GM12878 (cell line): Measurements from ENCODE around the gene MTF2. TPM values are rescaled to one million over a fixed set of nuclear protein-coding genes. Genes with fewer than 3 reads are reported as not detected.

Experiments used
- polyA plus RNA-seq, 11 experiments: library from polyadenylated mRNA; depleted of rRNA in 4 of 11; unstranded in 6 of 11; stranded (reverse) in 5 of 11; fragments of >200 nt; fragmentation: Nextera tagmentation in 4 of 11; fragmentation: Illumina TruSeq in 1 of 11; extraction: Ambion mirVana in 4 of 11; extraction: Trizol in 1 of 11; gene quantifications; 1 replicate in 1 of 11; 2 replicates in 10 of 11; pipeline versions ENCODE4 v1.2.1 to v1.2.3, GENCODE V29; 2011 to 2016; ENCODE audit warnings: inconsistent platforms in 2 of 11, missing spikeins in 2 of 11, low read depth in 1 of 11
- total RNA-seq, 4 experiments: library from RNA; depleted of rRNA in 3 of 4; stranded (reverse); fragments of >200 nt in 3 of 4; fragmentation: Illumina TruSeq in 1 of 4; extraction: Trizol in 1 of 4; gene quantifications; 2 replicates each; pipeline versions ENCODE4 v1.2.1 to v1.2.3, GENCODE V29; 2013 to 2021

Gene MTF2
- total and polyA plus RNA-seq, 10 of the 15 experiments (the other 5 are each of a cell fraction or from before 2014, with no cell fraction given): 22.6 to 74.9 (median 42.8) TPM

Other genes with a start within 250 kb of the MTF2 start
- gene RPL5, start 247.2 kb upstream of the MTF2 start, total RNA-seq (2014; rRNA removed): 2,485 and 2,957 TPM in 2 replicates
- 2,629 and 2,674 TPM in 2 replicates for gene RPL5, start 247.2 kb upstream of the MTF2 start, total RNA-seq (2014; rRNA removed; fragmentation: Illumina TruSeq; extraction: Trizol)
- gene RPL5, start 247.2 kb upstream of the MTF2 start, total RNA-seq (2021): 1,758 and 1,801 TPM in 2 replicates
- 3,432 and 4,044 TPM in 2 replicates for gene RPL5, start 247.2 kb upstream of the MTF2 start, polyA plus RNA-seq (2011; rRNA removed)
- 2,529 and 2,797 TPM in 2 replicates for gene RPL5, start 247.2 kb upstream of the MTF2 start, polyA plus RNA-seq (2014; fragmentation: Illumina TruSeq; extraction: Trizol)
- gene RPL5, start 247.2 kb upstream of the MTF2 start, polyA plus RNA-seq (2014; fragmentation: Nextera tagmentation; extraction: Ambion mirVana): 1,000 to 10,000 TPM; 5,267 to 6,047 TPM
- gene RPL5, start 247.2 kb upstream of the MTF2 start, polyA plus RNA-seq (2014; rRNA removed): 3,008 and 3,188 TPM in 2 replicates
- gene RPL5, start 247.2 kb upstream of the MTF2 start, polyA plus RNA-seq (2016; fragmentation: Nextera tagmentation; extraction: Ambion mirVana): 1,000 to 10,000 TPM; 1,685 to 1,729 TPM
- 6.6 and 7.0 TPM in 2 replicates for gene DIPK1A, start 117.8 kb upstream of the MTF2 start, total RNA-seq (2014; rRNA removed)
- gene DIPK1A, start 117.8 kb upstream of the MTF2 start, total RNA-seq (2014; rRNA removed; fragmentation: Illumina TruSeq; extraction: Trizol): 8.4 and 9.4 TPM in 2 replicates
- 8.1 and 9.3 TPM in 2 replicates for gene DIPK1A, start 117.8 kb upstream of the MTF2 start, total RNA-seq (2021)
- gene DIPK1A, start 117.8 kb upstream of the MTF2 start, polyA plus RNA-seq (2011; rRNA removed): 12.0 and 19.7 TPM in 2 replicates
- gene DIPK1A, start 117.8 kb upstream of the MTF2 start, polyA plus RNA-seq (2014; fragmentation: Illumina TruSeq; extraction: Trizol): 12.5 and 16.9 TPM in 2 replicates
- gene DIPK1A, start 117.8 kb upstream of the MTF2 start, polyA plus RNA-seq (2014; fragmentation: Nextera tagmentation; extraction: Ambion mirVana): 1 to 10 TPM; 9.5 to 9.9 TPM
- 4.9 and 5.1 TPM in 2 replicates for gene DIPK1A, start 117.8 kb upstream of the MTF2 start, polyA plus RNA-seq (2014; rRNA removed)
- 10 to 100 TPM; 14.6 to 15.0 TPM for gene DIPK1A, start 117.8 kb upstream of the MTF2 start, polyA plus RNA-seq (2016; fragmentation: Nextera tagmentation; extraction: Ambion mirVana)
- gene TMED5, start 101.1 kb downstream of the MTF2 start, total RNA-seq (2014; rRNA removed): 66.8 and 74.4 TPM in 2 replicates
- 53.0 and 53.6 TPM in 2 replicates for gene TMED5, start 101.1 kb downstream of the MTF2 start, total RNA-seq (2014; rRNA removed; fragmentation: Illumina TruSeq; extraction: Trizol)
- gene TMED5, start 101.1 kb downstream of the MTF2 start, total RNA-seq (2021): 49.8 and 50.6 TPM in 2 replicates
- gene TMED5, start 101.1 kb downstream of the MTF2 start, polyA plus RNA-seq (2011; rRNA removed): 67.3 and 113 TPM in 2 replicates
- gene TMED5, start 101.1 kb downstream of the MTF2 start, polyA plus RNA-seq (2014; fragmentation: Illumina TruSeq; extraction: Trizol): 47.4 and 63.5 TPM in 2 replicates
- 10 to 100 TPM; 18.5 to 19.9 TPM for gene TMED5, start 101.1 kb downstream of the MTF2 start, polyA plus RNA-seq (2014; fragmentation: Nextera tagmentation; extraction: Ambion mirVana)
- gene TMED5, start 101.1 kb downstream of the MTF2 start, polyA plus RNA-seq (2014; rRNA removed): 49.2 and 55.0 TPM in 2 replicates
- gene TMED5, start 101.1 kb downstream of the MTF2 start, polyA plus RNA-seq (2016; fragmentation: Nextera tagmentation; extraction: Ambion mirVana): 10 to 100 TPM; 76.9 to 80.6 TPM
- gene CCDC18, start 101.4 kb downstream of the MTF2 start, total RNA-seq (2014; rRNA removed): 15.6 and 17.0 TPM in 2 replicates
- gene CCDC18, start 101.4 kb downstream of the MTF2 start, total RNA-seq (2014; rRNA removed; fragmentation: Illumina TruSeq; extraction: Trizol): 31.9 and 32.9 TPM in 2 replicates
- 19.3 and 19.5 TPM in 2 replicates for gene CCDC18, start 101.4 kb downstream of the MTF2 start, total RNA-seq (2021)
- 16.6 and 32.7 TPM in 2 replicates for gene CCDC18, start 101.4 kb downstream of the MTF2 start, polyA plus RNA-seq (2011; rRNA removed)
- 21.3 and 29.1 TPM in 2 replicates for gene CCDC18, start 101.4 kb downstream of the MTF2 start, polyA plus RNA-seq (2014; fragmentation: Illumina TruSeq; extraction: Trizol)
- gene CCDC18, start 101.4 kb downstream of the MTF2 start, polyA plus RNA-seq (2014; fragmentation: Nextera tagmentation; extraction: Ambion mirVana): 10 to 100 TPM; 17.5 to 19.7 TPM
- 15.2 and 16.2 TPM in 2 replicates for gene CCDC18, start 101.4 kb downstream of the MTF2 start, polyA plus RNA-seq (2014; rRNA removed)
- gene CCDC18, start 101.4 kb downstream of the MTF2 start, polyA plus RNA-seq (2016; fragmentation: Nextera tagmentation; extraction: Ambion mirVana): 10 to 100 TPM; 31.6 to 34.9 TPM